Measurements from ENCODE around the gene WSCD1.

DNA sequence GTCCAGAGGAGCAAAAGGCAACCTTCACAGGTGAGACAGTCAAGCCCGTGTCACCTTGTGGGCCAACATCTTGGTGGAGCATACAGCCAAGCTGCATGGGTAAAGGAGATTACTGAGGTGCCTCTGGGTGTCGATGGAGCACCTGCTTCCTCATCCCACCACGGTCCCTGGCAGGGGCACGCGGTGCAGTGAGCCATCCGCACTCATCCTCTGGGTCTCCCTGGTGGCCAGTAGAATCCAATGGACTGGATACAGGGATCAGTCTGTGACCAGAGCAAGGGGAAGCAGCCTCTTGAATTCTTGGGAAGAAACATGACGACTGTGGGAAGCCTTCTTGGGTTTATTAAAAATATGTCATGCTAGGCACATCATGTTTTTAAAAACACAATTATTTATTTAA, 4.8 kb upstream of the WSCD1 start:
- TF ChIP-seq, protein P1, sequence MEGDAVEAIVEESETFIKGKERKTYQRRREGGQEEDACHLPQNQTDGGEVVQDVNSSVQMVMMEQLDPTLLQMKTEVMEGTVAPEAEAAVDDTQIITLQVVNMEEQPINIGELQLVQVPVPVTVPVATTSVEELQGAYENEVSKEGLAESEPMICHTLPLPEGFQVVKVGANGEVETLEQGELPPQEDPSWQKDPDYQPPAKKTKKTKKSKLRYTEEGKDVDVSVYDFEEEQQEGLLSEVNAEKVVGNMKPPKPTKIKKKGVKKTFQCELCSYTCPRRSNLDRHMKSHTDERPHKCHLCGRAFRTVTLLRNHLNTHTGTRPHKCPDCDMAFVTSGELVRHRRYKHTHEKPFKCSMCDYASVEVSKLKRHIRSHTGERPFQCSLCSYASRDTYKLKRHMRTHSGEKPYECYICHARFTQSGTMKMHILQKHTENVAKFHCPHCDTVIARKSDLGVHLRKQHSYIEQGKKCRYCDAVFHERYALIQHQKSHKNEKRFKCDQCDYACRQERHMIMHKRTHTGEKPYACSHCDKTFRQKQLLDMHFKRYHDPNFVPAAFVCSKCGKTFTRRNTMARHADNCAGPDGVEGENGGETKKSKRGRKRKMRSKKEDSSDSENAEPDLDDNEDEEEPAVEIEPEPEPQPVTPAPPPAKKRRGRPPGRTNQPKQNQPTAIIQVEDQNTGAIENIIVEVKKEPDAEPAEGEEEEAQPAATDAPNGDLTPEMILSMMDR (IDR thresholded peaks at IDR 0.05; ENCODE audit: borderline replicate concordance, extremely low read depth, low read length, poor library complexity, severe bottlenecking) = no peak
- TF ChIP-seq EZH2 (IDR thresholded peaks at IDR 0.05; ENCODE audit: borderline replicate concordance, low read depth, low read length, severe bottlenecking) = no peak
